Body of pancreas (tissue), 4 donors: ENCODE results near the gene ZDHHC21. TPM values are rescaled to one million over a fixed set of nuclear protein-coding genes. Genes with fewer than 3 reads are reported as not detected.

Source experiments
- ATAC-seq: fragments of 150-250 bp; one replicate; pipeline ENCODE4 v1.9.1; 2016
- DNase-seq, 4 donors: peaks; one replicate each; pipeline ENCODE4 v3.0.0-alpha.2; 2019
- H3K27ac ChIP-seq, 4 donors: fragments of 200-600 bp; sonication (generic); 1 replicate in 3 of 4; 2 replicates in 1 of 4; pipeline versions ENCODE4 v1.5.1 to v1.6.1; 2016 to 2019; ENCODE audit warnings: mild to moderate bottlenecking in 1 of 4, mixed read lengths in 1 of 4, moderate library complexity in 1 of 4
- H3K27me3 ChIP-seq, 2 donors: fragments of 200-600 bp; sonication (generic); one replicate each; pipeline ENCODE4 v1.6.0; 2016; ENCODE audit warnings: mild to moderate bottlenecking in 1 of 2
- H3K36me3 ChIP-seq, 2 donors: fragments of 200-600 bp; sonication (generic); replicated peaks in 1 of 2; 2 replicates each; pipeline ENCODE4 v1.5.1; 2016; ENCODE audit warnings: low read depth in 2 of 2; ENCODE audit not compliant: insufficient read depth in 1 of 2
- H3K4me1 ChIP-seq: fragments of 200-600 bp; sonication (generic); one replicate; pipeline ENCODE4 v1.6.0; 2016
- H3K4me3 ChIP-seq, 2 donors: fragments of 200-600 bp; sonication (generic); 1 replicate in 1 of 2; 2 replicates in 1 of 2; pipeline ENCODE4 v1.5.1; 2016 to 2019
- H3K9me3 ChIP-seq, 3 donors: fragments of 200-600 bp; sonication (generic); 1 replicate in 2 of 3; 2 replicates in 1 of 3; pipeline ENCODE4 v1.5.1; 2016
- CTCF ChIP-seq, 7 experiments: fragments of 450-650 bp in 4 of 7; fragments of 200-600 bp in 3 of 7; sonication (generic) in 3 of 7; IDR thresholded peaks; one replicate each; pipeline ENCODE4 v1.5.1; 2016 to 2019; ENCODE audit warnings: antibody characterized with exemption in 7 of 7
- POLR2A ChIP-seq, 3 donors: fragments of 450-650 bp; IDR thresholded peaks; one replicate each; pipeline ENCODE4 v1.6.1; 2016; ENCODE audit warnings: antibody characterized with exemption in 3 of 3, mild to moderate bottlenecking in 2 of 3
- WGBS, 2 donors: methylation state at CpG; one replicate each; pipeline ENCODE4 v1.1.5; 2017; 5-methylcytosine and 5-hydroxymethylcytosine counted together
- intact Hi-C: fragments of 100-400 bp; cut with DNase I; formaldehyde crosslinking; loops from one replicate; pipeline ENCODE4 v1.15.1; 2023
- total RNA-seq, 2 donors: library from RNA; depleted of rRNA; stranded (reverse); fragments of >200 nt; gene quantifications; one replicate each; pipeline ENCODE4 v1.1.0, GENCODE V29; 2016

The ZDHHC21 gene
- total RNA-seq, 2 donors from 2014 or later = 9.6 to 67.6 TPM

- Histone ChIP-seq H3K4me3 (no peak overlapping the region), H3K9me3 (no peaks in the 10 kb centered on the region), H3K36me3 (no peaks in the 10 kb centered on the region), H3K27me3 (no peaks in the 10 kb centered on the region), H3K4me1 (no peaks in the 10 kb centered on the region), H3K27ac (no peak overlapping the region)
- WGBS, 2 donors = 31 to 40% methylated on average over 3 of the region's 3 CpGs
- TF ChIP-seq POLR2A (IDR thresholded peaks at IDR 0.05) (no peak), CTCF (IDR thresholded peaks at IDR 0.05) (peak; percentile 16 to 55 (median 45))
- ATAC-seq (peak; percentile 33), DNase-seq (no peak)
- intact Hi-C loops = no loop called here
Observed at GRCh38 chr9:14661421-14662059, 31.7 kb downstream of the ZDHHC21 start.

- H3K27me3 ChIP-seq = no peaks in the 10 kb centered on the region
- H3K4me3 ChIP-seq = no peak overlapping the region
- H3K9me3 ChIP-seq = no peaks in the 10 kb centered on the region
- DNase-seq (no peak), ATAC-seq (no peak)
- TF ChIP-seq CTCF (IDR thresholded peaks at IDR 0.05) = no peak
- TF ChIP-seq POLR2A (IDR thresholded peaks at IDR 0.05) = no peak
- 83 to 87% methylated on average over 5 of the region's 5 CpGs for WGBS, 2 donors
- H3K27ac ChIP-seq = no peak overlapping the region
- no peaks in the 10 kb centered on the region for H3K36me3 ChIP-seq
- H3K4me1 ChIP-seq = no peaks in the 10 kb centered on the region
- intact Hi-C loops = no loop called here
Observed at GRCh38 chr9:14660721-14661120, 32.5 kb downstream of the ZDHHC21 start.

GRCh38 chr9:14654932-14655331 lies 38.3 kb downstream of the ZDHHC21 start:
- Histone ChIP-seq H3K36me3 (no peaks in the 10 kb centered on the region), H3K4me3 (no peak overlapping the region), H3K27me3 (no peaks in the 10 kb centered on the region), H3K9me3 (no peaks in the 10 kb centered on the region), H3K27ac (no peak overlapping the region), H3K4me1 (no peaks in the 10 kb centered on the region)
- WGBS, 2 donors = 87 to 95% methylated on average over 1 of the region's 1 CpG
- no peak for TF ChIP-seq POLR2A (IDR thresholded peaks at IDR 0.05)
- no peak for TF ChIP-seq CTCF (IDR thresholded peaks at IDR 0.05)
- intact Hi-C loops = no loop called here
- DNase-seq (no peak), ATAC-seq (no peak)

GRCh38 chr9:14653511-14653910 lies 39.7 kb downstream of the ZDHHC21 start:
- Histone ChIP-seq H3K4me1 (no peaks in the 10 kb centered on the region), H3K27ac (no peak overlapping the region), H3K4me3 (no peak overlapping the region), H3K9me3 (no peaks in the 10 kb centered on the region), H3K36me3 (no peaks in the 10 kb centered on the region), H3K27me3 (no peaks in the 10 kb centered on the region)
- DNase-seq (no peak), ATAC-seq (no peak)
- 50 to 83% methylated on average over 1 of the region's 1 CpG for WGBS, 2 donors
- TF ChIP-seq POLR2A (IDR thresholded peaks at IDR 0.05) (no peak), CTCF (IDR thresholded peaks at IDR 0.05) (no peak)
- intact Hi-C loops = no loop called here

GRCh38 chr9:14652729-14653377 lies 40.4 kb downstream of the ZDHHC21 start:
- peak in 3 of 4 donors; percentile 11 to 28 (median 21) for DNase-seq
- ATAC-seq = peak; percentile 79
- intact Hi-C loops = no loop called here
- 36 to 46% methylated on average over 4 of the region's 4 CpGs for WGBS, 2 donors
- TF ChIP-seq CTCF (IDR thresholded peaks at IDR 0.05) = peak in 6 of 7 experiments; percentile 35 to 60 (median 52)
- no peak for TF ChIP-seq POLR2A (IDR thresholded peaks at IDR 0.05)
- H3K27me3 ChIP-seq = no peaks in the 10 kb centered on the region
- H3K9me3 ChIP-seq = no peaks in the 10 kb centered on the region
- H3K4me3 ChIP-seq = no peak overlapping the region
- no peak overlapping the region for H3K27ac ChIP-seq
- H3K4me1 ChIP-seq = no peaks in the 10 kb centered on the region
- H3K36me3 ChIP-seq = no peaks in the 10 kb centered on the region
